ENCODE results near the gene CENPX.

Gene CENPX

DNA sequence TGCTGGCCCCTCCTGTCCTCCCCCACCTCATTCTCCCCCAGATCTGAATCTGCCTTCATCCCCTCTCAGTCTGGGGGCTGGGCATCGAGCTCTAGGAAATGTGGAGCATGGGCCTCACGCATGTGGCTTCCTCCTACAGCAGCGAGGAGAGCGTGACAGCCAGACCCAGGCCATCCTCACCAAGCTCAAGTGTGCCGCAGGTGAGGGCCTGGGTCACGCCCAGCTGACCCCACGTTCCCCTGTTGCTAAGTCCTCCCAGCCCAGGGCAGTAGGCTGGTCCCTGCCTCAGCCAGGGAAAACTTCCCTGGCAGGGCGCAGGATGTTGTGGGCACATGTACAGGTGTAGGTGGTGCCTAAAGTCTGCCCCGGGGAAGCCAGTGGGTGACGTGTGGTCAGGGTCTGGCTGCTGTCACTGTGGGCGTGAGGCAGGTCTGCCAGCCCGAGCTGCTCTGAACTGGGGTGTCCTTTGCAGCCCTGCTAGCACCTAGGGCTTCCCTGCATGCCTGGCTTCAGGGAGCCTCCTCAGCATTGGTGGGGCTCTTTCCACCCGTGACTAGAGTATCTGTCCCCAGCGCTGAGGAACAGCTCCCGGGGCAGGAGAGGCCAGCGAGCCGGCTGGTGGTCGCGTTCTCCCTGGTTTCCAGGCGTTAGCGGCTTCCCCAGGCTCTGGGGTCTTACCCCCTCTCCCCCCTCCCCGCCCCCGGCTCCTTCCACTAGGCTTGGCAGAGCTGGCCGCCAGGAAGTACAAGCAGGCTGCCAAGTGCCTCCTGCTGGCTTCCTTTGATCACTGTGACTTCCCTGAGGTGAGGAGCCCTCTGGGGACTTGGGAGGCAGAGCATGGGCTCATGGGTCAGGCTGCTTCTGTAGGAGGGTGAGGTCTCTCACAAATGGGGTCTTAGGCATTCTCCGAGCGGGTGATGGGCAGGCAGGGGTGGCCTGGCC, 32.6 kb upstream of the CENPX start:
- DNase-seq, result no peak

DNA sequence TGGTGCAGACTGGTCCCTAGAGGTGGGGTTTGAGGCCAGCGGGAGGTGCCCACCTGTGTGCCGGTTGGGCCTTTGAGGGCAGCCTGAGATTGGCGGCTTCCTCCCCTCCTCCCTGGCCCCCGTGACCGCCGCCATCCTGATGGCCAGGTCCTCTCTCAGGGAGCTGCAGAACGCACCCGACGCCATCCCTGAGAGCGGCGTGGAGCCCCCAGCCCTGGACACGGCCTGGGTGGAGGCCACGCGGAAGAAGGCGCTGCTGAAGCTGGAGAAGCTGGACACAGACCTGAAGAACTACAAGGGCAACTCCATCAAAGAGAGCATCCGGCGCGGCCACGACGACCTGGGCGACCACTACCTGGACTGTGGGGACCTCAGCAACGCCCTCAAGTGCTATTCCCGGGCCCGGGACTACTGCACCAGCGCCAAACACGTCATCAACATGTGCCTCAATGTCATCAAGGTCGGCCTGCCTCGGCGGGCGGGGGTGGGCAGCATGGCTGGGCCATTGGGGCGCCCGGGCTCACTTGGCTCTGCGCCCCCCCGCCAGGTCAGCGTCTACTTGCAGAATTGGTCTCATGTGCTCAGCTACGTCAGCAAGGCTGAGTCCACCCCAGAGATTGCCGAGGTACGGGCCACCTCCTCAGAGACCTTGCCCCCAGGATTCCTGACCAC, 31.8 kb upstream of the CENPX start:
- DNase-seq, result no peak

DNA sequence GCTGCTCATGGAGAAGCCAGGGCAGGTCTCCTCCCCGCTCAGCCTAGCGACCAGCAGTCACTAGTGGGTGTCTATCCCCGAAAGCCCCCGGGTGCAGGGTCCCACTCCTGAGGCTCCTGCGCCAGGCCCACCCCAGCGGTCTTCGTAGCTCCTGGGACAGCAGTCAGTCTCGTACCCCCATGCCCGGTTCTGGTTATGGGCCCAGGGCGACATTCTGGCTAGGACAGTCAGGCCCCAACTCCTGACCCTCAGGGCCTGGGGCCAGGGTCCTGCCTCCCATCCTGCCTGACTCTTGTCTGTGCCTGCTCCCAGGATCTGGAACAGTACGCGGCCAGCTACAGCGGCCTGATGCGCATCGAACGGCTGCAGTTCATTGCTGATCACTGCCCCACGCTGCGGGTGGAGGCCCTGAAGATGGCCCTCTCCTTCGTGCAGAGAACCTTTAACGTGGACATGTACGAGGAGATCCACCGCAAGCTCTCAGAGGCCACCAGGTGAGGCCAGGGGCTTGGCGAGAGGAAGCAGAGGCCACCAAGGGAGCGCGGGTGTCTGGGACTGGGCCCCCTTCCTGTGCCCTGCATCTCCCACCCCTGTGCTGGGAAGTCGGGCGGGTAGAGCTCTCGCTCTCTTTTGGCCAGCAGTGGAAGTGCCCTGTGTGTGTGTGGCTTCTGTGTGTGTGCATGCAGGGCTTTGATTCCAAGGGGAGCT, 31.0 kb upstream of the CENPX start:
- DNase-seq, result no peak

DNA sequence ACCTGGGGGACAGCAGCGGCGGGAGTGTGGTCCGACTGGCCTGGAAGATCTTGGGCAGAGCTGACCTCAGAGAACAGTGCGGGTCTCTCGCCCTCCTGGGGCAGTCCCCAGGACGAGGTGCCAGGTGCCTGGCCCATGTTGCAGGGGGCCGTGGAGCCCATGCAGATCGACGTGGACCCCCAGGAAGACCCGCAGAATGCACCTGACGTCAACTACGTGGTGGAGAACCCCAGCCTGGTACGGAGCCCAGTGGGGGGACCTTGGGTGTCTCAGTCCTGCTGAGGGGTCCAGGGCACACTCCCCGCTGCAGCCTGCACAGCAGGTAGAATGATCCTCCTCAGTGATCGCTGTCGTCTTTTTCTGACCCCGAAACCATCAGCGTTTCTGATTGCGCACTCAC, 30.5 kb upstream of the CENPX start:
- no peak for DNase-seq

DNA sequence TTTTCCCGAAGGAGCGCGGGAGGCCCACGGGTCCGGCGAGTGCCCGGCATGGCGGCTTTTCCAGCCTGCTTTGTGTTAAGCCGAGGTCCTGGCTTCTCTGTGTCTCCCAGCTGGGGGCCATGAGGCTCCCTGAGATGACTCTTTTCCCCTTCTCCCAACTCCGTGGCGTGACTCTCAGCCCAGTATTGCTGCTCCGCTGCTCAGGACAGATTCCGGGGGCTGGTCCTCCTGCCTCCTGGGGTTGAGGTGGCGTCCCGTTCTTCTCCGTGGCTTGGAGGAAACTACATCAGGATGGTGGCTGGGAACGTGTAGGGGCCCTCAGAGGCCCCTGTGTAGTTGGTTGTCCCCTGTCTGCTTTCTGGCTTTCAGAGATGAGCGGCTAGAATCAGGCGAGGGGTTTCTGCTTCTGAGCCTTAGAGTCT, 30.0 kb upstream of the CENPX start:
- DNase-seq, result no peak

DNA sequence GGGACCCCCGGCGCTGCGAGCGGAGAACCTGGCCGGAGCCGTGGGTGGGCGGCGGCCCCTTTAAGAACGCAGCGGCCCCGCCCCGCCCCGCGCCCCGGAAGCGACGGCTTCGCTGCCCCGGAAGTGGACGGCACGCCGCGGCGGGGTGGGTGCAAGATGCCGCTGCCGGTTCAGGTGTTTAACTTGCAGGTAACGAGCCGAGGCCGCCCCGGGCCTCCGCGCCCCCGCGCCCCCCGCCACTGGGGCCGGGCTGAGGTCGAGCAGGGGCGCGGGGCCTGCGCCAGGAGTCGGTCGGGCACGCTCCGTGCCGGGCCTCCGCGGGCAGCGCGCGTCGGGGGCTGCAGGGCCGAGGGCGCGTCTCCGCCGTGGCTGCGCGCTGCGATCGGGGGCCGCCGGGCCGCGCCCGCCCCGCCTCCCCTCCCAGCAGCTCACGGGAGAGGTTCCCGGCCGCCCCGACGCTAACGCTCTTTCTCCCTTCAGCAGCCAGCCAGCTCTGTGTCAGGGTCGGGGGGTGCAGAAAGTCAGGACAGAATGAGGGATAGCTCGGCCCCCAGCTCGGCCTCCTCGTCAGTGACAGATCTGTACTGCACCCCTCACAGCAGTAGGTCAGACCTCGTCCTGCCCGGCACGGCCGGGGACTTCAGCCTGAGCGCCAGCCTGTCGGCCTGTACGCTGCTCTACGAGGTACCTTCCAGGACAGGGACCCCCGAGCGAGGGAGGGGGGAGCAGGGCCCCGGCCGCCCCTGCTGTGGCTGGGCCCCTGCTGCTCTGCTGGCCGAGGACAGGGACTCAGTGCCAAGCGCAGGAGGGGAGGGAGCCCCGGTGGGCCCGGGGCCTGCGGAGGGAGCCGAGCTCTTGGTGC, 29.3 kb upstream of the CENPX start, which contains the start of the genes GPS1 and RFNG:
TSS of gene GPS1 (plus strand) at position 123 of the 862 bp plus-strand sequence. CDS start at position 157, 34 bp downstream.
TSS of gene RFNG (minus strand) at position 36 of the 862 bp plus-strand sequence. CDS start 45 bp downstream, outside the sequence.
- peak; percentile 56 for DNase-seq

DNA sequence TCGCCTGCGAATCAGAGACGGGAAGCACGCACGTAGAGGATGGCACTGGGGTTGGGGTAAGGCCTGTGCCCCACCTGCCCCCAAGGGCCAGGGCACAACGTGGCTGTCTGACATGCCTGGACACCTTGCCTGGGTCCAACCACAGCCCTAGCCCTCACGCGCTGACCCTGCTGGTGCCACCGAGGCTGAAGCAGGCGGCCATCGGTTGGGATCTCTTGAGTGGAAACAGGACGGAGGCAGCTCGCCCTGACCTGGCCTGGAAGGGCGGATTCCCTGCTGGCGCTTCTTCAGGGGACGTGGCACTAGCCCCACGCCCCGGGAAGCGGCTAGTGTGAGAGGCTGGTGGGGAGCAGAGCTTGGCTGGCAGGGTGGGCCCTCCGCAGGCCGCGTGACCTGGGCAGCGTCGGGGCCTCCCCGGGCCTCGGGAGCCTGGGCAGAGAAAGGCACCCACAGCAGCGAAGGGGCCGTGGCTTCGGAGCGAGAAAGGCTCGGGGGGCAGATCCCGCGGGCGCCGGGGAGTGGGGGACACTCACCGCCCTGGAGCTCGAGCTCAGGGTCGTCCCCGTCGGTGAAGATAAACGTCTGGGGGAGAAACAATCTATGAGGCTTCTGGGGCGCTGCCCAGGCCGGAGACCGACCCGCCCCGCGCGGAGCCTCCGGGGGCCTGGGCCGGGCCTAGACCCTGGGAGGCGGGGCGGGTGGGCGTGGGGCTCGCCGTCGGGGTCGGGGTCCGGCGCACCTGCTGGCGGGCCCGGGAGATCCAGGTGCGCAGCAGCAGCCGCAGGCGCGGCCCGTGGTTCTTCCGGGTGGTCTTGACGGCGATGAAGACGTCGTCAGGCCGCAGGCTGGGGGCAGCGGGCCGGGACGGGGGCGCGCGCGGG, 28.3 kb upstream of the CENPX start:
- DNase-seq, result no peak

DNA sequence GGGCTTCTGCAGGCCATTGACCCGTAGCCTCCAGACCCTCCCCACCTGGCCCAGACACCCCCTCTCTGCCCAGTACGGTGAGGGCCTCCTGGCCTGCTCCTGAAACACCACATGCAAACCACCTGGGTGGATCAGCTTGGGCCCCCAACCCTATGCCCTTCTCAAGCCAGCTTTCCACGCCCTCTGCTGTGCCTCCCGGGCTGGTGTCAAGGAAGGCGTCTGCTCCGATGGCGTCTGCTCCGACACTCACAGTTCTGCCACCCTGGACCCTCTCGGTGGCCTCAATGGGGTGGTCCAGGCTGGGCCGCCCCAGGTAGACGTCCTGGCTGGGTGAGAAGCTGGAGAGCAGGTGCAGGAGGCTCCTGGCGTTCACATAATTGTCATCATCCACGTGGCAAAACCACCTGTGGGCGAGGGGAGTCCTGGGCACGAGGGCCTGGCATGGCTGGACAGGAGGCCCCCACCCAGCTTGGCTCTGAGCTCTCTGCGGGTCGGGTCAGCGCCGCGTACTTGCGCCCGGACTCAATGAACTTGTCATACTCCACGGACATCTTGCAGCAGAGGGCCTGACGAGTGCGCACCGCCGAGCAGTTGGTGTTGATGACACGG, 27.6 kb upstream of the CENPX start:
- DNase-seq, result no peak

DNA sequence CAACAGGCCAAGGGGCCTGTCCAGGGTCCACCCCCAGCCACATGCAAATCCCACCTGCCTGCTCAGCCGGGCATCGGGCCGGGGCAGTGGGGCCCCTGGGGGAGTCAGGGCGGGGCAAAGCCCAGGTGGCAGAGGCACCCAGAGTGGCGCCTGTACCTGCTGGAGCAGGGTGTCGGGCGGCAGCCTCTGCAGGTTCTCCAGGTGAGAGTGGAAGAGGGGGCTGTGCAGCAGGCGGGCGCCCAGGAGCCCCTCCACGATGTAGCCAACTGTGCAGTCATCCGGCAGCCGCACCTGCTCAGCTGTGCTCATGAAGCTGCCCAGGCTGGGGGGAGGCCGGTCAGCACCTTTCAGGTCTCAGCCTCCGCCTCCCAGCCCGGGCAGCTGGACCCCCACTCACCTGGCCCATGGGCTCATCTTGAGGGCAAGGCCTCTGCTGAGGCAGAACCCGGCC, 26.9 kb upstream of the CENPX start:
- DNase-seq, result no peak

DNA sequence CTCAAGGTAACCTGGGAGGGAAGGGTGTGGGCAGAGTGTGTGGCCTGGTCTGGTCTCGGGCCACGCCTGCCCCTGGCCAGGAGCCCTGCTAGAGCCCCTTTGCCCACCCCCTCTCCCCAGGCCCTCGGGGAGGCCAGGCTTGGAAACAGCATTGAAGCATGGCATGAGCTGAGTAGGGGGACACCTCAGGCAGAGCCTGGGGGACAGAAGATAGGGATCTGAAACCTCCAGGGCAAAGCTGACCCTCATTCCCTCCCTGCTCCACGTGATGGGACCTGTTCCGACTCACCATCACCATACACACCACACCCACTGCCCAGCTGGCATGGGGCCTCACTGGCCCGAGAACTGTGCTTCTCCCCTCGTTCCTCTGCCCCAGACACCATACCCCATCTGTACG, 26.4 kb upstream of the CENPX start:
- DNase-seq, result no peak

DNA sequence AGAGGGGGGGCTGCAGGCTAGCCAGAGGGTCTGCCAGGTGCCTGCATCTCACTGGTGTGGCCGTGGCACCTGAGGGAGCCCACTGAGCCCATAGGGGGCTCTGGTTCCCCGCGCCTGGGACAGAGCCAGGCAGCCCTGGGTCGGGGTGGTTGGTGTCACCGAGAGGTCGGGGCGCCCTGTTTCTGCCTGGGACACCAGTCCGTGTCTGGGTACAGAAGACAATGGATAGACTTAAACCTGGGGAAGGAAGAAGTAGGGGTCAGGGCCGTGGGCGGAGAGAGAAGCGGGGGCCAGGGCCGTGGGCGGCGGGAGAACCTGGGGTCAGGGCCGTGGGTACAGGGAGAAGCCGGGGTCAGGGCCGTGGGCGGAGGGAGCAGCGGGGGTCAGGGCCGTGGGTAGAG, 25.9 kb upstream of the CENPX start:
- DNase-seq, result no peak

DNA sequence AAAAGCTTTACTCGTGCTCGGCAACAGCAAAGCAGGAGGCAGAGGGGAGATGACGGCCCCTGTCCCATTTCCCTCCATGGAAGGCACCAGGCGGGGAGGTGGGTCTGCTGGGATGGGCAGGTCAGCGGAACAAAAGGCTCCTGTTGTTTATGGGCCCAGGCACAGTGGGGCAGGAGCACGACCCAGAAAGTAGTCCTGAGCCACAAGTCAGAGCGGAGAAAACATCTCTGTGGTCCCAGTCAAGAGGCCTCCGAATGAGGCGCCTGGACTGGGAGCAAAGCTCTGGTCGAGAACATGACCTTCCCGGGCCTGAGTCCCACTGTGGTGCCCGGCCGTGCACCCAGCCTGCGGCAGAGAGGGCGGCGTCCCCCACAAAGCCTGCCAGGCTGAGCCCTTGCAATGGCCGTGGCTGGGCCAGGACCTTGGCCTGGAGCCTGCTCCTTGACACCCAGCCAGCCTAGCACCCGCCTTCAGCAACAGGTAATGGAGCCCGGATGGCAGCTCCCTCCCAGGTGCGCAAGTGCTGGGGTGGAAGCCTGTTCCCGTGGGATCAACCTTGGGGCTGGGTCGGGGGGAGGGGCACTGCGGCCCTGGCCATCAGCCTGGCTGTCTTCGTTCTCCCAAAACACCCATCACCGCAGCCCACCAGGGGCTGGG, 25.4 kb upstream of the CENPX start:
- DNase-seq, result no peak

DNA sequence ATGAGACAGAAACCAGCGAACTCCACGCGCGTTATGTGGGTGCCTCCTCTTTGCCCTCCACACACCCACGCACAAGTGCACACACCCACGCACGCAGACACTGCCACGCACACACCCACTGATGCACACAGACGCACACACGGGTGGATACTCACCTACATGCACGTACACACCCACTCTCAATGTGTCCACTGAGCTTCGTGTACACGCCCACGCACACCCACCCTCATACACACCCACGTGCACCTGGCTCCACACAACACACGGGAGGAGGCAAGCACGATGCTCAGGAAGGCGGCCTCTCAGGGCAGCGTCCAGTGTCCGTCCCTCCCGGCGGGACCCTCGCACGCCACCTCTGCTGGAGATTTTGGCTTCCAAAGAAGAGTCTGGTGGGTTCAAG, 24.7 kb upstream of the CENPX start:
- DNase-seq, result no peak

DNA sequence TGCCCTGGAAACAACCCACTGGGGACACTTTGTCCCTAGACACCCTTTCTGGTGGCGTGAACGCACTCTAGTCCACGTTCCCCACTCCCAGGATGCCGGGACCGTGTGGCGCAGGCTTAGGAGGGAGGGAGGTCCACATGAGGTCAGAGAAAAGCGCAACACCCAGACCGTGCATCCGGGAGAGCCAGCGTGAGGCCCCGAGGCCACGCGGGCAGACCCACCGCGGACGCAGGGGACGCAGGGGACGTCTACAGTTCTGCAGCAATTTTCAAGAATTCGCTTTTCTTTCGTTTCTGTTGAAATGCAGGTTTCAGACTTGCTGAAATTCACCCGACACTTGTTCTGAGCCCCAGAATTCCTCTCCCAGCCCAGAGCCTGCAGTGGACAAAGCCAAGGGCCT, 24.2 kb upstream of the CENPX start:
- DNase-seq, result no peak

DNA sequence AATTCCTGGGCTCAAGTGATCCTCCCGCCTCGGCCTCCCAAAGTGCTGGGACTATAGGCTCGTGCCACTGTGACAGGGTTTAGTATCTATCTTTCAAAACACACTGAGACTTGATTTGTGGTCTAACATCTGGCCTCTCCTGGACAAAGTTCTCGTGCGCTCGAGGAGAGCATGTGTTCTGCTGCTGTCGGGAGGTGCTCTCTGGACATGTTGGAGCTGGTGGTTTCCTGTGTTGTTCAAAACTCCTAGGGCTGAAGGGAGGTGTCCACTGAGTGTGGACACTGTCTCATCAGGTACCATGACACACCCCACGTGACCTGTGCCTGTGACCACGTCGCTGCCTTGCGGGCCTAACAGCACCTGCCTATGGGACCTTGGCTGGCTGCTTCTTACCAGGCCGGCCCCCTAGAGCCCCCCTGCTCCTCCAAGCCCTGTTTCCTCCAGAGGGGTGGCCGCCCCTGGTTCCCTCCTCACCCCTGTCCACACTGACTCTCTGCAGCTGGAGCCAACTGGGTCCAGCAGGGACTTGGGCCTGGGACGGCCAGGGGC, 23.3 kb upstream of the CENPX start:
- DNase-seq, result no peak

DNA sequence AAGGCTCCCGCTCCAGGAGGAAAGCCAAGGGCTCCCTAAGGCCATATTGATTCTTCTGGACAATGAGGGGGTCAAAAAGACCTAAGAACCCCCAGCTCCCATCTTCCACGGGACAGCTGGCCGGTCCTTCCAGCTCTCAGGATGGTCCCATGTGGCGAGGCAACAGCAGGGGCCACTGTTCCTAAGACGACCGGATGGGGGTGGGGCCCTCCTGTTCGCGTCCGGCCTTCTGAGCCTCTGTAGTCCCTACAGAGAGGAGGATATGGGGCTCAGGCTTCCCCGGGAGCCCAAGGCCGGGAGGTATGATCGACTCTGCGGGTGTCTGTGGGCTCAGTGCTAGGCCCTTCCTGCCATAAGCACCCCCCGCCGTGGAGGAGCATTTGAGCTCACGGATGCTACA, 20.8 kb upstream of the CENPX start:
- no peak for DNase-seq

DNA sequence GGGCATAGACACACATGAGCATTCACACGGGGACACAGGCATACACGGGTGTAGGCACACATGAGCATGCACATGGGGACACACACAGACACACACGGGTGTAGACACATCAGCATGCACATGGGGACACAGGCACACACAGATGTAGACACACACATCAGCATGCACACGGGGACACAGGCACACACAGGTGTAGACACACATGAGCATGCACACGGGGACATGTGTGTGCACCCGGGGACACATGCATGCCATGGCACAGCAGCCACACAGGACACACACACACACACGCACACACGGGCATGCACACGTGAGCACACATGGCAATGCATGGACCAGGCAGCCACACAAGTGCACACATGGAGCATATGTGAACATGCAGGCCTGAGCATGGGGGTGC, 20.0 kb upstream of the CENPX start:
- DNase-seq, result no peak

DNA sequence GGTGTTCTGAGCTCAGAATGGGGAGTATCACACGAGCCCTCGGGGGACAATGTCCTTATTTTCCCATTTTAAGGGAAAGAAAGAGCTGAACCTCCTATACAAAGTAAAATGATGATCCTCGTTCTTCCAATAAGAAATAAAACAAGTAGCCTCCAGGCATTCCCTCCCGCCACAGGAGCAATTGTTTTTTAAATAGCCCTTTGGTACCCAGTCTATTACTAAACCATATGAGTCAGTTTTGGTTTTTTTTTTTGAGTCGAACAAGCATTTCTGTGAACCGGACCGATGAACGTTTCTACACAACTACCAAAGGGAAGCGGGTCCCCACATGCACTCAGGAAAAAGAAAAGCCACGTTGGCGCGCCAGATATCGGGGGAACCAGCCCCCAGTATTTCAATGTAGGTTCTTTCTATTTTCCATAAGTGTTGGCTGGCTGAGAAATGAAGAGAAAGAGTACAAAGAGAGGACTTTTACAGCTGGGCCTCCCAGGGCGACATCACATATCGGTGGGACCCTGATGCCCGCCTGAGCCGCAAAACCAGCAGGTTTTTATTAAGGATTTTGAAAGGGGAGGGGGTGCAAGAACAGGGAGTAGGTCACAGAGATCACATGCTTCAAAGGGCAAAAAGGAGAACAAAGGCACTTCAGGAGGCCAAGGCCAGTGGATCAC, 18.6 kb upstream of the CENPX start:
- DNase-seq, result peak; percentile 26

DNA sequence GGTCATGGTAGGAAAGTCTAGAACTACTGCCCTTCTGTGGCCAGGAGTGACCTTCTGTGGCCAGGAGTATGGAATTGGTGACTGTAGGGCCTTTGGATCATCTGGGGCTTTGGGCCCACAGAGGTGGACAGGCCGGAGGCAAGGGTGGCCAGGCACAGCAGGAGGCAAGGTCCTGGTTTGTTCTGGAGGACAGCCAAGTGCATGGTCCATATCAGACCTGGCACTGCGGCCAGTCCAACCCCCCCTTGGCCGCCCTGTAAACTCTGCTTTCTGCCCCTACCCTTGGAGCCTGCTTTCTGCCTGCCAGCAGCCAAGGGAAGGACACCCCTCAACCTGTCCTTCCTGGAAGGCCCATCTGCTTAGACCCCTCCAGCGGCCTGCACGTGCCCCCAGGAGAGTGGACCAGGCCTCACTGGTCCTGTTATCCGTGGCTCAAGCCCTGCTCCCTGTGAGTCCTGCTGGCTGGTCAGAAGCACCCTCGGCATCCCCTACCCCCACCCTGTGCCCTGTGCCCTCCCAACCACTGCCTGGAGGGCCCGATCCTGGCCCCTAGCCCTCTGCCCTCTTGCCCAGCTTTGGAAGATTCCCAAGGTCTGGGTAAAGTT, 17.1 kb upstream of the CENPX start:
- no peak for DNase-seq
